GM12891 (cell line): ENCODE results near the gene CACNA1H.

ENCODE experiments used
- PAX5 ChIP-seq: IDR thresholded peaks from 2 replicates; pipeline ENCODE4 v1.6.1; 2011; ENCODE audit warnings: low read length, moderate library complexity, mild to moderate bottlenecking; ENCODE audit not compliant: insufficient read depth, severe bottlenecking
- POLR2A ChIP-seq: IDR thresholded peaks from 2 replicates; pipeline ENCODE4 v1.6.1; 2011; ENCODE audit warnings: low read depth, low read length, control low read depth
- POLR2AphosphoS5 ChIP-seq: IDR thresholded peaks from 2 replicates; pipeline ENCODE4 v1.6.1; 2011; ENCODE audit warnings: low read depth, low read length, control low read depth
- SPI1 ChIP-seq: IDR thresholded peaks from 2 replicates; pipeline ENCODE4 v1.6.1; 2011; ENCODE audit warnings: low read depth, low read length, control low read depth
- TAF1 ChIP-seq: IDR thresholded peaks from 2 replicates; pipeline ENCODE4 v1.6.1; 2011; ENCODE audit warnings: low read depth, low read length, control low read depth

GRCh38 chr16:1218061-1218929 is 65.4 kb downstream of the CACNA1H start:
- no peak for TF ChIP-seq POLR2A
- no peak for TF ChIP-seq SPI1
- TF ChIP-seq POLR2AphosphoS5 = no peak
- no peak for TF ChIP-seq TAF1
- no peak for TF ChIP-seq PAX5
